SK-N-SH treated with all-trans-retinoic acid at 6 μM for 48 hours (cell line): ENCODE results near the gene TMEFF2.

Source experiments
- ATAC-seq: fragments of 200-7000 bp; cut with Tn5 transposase; 3 replicates; pipeline ENCODE4 v1.9.1; 2020; ENCODE audit warnings: mild to moderate bottlenecking, moderate library complexity
- ARNTL ChIP-seq: fragments of 450-650 bp; formaldehyde crosslinking; IDR thresholded peaks from 2 replicates; pipeline ENCODE4 v1.5.0; 2020; ENCODE audit warnings: low read depth, mild to moderate bottlenecking, moderate library complexity, borderline replicate concordance
- BACH2 ChIP-seq: fragments of 250-450 bp; sonication (Bioruptor Pico); IDR thresholded peaks from 2 replicates; pipeline ENCODE4 v1.9.0; 2021; ENCODE audit warnings: mild to moderate bottlenecking, borderline replicate concordance
- CREB5 ChIP-seq: fragments of 250-450 bp; sonication (Bioruptor Pico); IDR thresholded peaks from 2 replicates; pipeline ENCODE4 v1.5.1; 2020; ENCODE audit warnings: low read depth, mild to moderate bottlenecking, moderate library complexity
- ESRRG ChIP-seq: fragments of 250-450 bp; sonication (Bioruptor Pico); IDR thresholded peaks from 2 replicates; pipeline ENCODE4 v1.6.1; 2021; ENCODE audit warnings: mild to moderate bottlenecking
- GLIS3 ChIP-seq: fragments of 250-450 bp; sonication (Bioruptor Pico); IDR thresholded peaks from 2 replicates; pipeline ENCODE4 v1.5.0; 2020; ENCODE audit warnings: mild to moderate bottlenecking, moderate library complexity
- ISL1 ChIP-seq: fragments of 250-450 bp; sonication (Bioruptor Pico); IDR thresholded peaks from 2 replicates; pipeline ENCODE4 v2.1.2; 2022; ENCODE audit warnings: mild to moderate bottlenecking, moderate library complexity
- OSR1 ChIP-seq: fragments of 250-450 bp; sonication (Bioruptor Pico); IDR thresholded peaks from 2 replicates; pipeline ENCODE4 v1.8.0; 2022; ENCODE audit warnings: moderate library complexity, mild to moderate bottlenecking, inconsistent platforms
- PATZ1 ChIP-seq: fragments of 250-450 bp; sonication (Bioruptor Pico); IDR thresholded peaks from 2 replicates; pipeline ENCODE4 v1.8.0; 2020; ENCODE audit warnings: mild to moderate bottlenecking, moderate library complexity, borderline replicate concordance
- PPARA ChIP-seq: fragments of 250-450 bp; sonication (Bioruptor Pico); IDR thresholded peaks from 2 replicates; pipeline ENCODE4 v1.5.0; 2020; ENCODE audit warnings: mild to moderate bottlenecking, borderline replicate concordance
- RARB ChIP-seq: fragments of 250-450 bp; sonication (Bioruptor Pico); IDR thresholded peaks from 2 replicates; pipeline ENCODE4 v1.8.0; 2021; ENCODE audit warnings: mild to moderate bottlenecking, moderate library complexity
- SNAI2 ChIP-seq: fragments of 250-450 bp; sonication (Bioruptor Pico); IDR thresholded peaks from 2 replicates; pipeline ENCODE4 v1.5.0; 2020; ENCODE audit warnings: mild to moderate bottlenecking, moderate library complexity
- TOX ChIP-seq: fragments of 250-450 bp; sonication (Bioruptor Pico); IDR thresholded peaks from 2 replicates; pipeline ENCODE4 v1.8.0; 2021; ENCODE audit warnings: mild to moderate bottlenecking, moderate library complexity, borderline replicate concordance
- ZFP3 ChIP-seq: fragments of 250-450 bp; sonication (Bioruptor Pico); IDR thresholded peaks from 2 replicates; pipeline ENCODE4 v1.5.0; 2020; ENCODE audit warnings: mild to moderate bottlenecking, moderate library complexity
- ZFP30 ChIP-seq: fragments of 450-650 bp; formaldehyde crosslinking; IDR thresholded peaks from 2 replicates; pipeline ENCODE4 v1.5.0; 2022; ENCODE audit warnings: mild to moderate bottlenecking, moderate library complexity
- ZNF565 ChIP-seq: fragments of 450-650 bp; formaldehyde crosslinking; conservative IDR thresholded peaks from 2 replicates; pipeline ENCODE4 v1.5.0; 2020; ENCODE audit warnings: low read depth, mild to moderate bottlenecking, moderate library complexity
- ZNF70 ChIP-seq: fragments of 450-650 bp; formaldehyde crosslinking; IDR thresholded peaks from 2 replicates; pipeline ENCODE4 v1.5.0; 2020; ENCODE audit warnings: mild to moderate bottlenecking, moderate library complexity
- ZNF8 ChIP-seq: fragments of 450-650 bp; formaldehyde crosslinking; IDR thresholded peaks from 2 replicates; pipeline ENCODE4 v1.5.0; 2020; ENCODE audit warnings: mild to moderate bottlenecking, moderate library complexity
- TF ChIP-seq, protein P1 (sequence below): fragments of 250-450 bp; sonication (Bioruptor Pico); IDR thresholded peaks from 2 replicates; pipeline ENCODE4 v1.8.0; 2021; ENCODE audit warnings: low read depth, mild to moderate bottlenecking, moderate library complexity, borderline replicate concordance
- TF ChIP-seq, protein P2 (sequence below): fragments of 250-450 bp; sonication (Bioruptor Pico); IDR thresholded peaks from 2 replicates; pipeline ENCODE4 v1.5.1; 2021; ENCODE audit warnings: mild to moderate bottlenecking, moderate library complexity

The TMEFF2 gene

DNA sequence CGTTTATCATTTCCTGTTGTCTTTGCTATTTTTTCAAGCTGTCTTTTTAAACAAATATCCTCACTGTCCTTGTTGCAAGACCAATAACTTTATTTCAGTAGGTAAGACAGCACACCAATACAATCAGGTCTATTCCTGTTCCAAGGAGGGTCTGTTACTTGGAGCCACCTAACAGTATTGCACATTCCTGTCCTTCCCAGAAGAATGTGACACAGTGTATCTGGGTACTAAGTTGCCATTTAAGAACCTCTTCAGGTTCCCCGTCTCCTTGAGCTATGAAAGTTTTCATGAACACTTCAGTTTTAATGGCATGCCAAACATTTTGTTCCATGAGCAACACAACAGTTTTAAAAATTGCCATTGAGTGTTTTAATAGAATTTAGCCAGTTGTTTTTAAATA is 209.0 kb downstream of the TMEFF2 start:
- ATAC-seq: no peak
- TF ChIP-seq TOX (CRISPR knock-in tag) (no peak), PATZ1 (CRISPR knock-in tag) (no peak), ZFP3 (CRISPR knock-in tag) (no peak), ZNF70 (CRISPR knock-in tag) (no peak), CREB5 (CRISPR knock-in tag) (no peak), ISL1 (CRISPR knock-in tag) (no peak), ARNTL (CRISPR knock-in tag) (no peak), OSR1 (CRISPR knock-in tag) (no peak), PPARA (CRISPR knock-in tag) (no peak), RARB (no peak), ZNF565 (no peak)
- TF ChIP-seq, protein P1, sequence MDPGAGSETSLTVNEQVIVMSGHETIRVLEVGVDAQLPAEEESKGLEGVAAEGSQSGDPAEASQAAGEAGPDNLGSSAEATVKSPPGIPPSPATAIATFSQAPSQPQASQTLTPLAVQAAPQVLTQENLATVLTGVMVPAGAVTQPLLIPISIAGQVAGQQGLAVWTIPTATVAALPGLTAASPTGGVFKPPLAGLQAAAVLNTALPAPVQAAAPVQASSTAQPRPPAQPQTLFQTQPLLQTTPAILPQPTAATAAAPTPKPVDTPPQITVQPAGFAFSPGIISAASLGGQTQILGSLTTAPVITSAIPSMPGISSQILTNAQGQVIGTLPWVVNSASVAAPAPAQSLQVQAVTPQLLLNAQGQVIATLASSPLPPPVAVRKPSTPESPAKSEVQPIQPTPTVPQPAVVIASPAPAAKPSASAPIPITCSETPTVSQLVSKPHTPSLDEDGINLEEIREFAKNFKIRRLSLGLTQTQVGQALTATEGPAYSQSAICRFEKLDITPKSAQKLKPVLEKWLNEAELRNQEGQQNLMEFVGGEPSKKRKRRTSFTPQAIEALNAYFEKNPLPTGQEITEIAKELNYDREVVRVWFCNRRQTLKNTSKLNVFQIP: no peak

GRCh38 chr2:191983591-191983990 is 211.1 kb downstream of the TMEFF2 start:
- TF ChIP-seq BACH2 (CRISPR knock-in tag) (no peak), RARB (no peak), GLIS3 (CRISPR knock-in tag) (no peak), CREB5 (CRISPR knock-in tag) (no peak), ZNF70 (CRISPR knock-in tag) (no peak), ZNF8 (CRISPR knock-in tag) (no peak)
- ATAC-seq: no peak

DNA sequence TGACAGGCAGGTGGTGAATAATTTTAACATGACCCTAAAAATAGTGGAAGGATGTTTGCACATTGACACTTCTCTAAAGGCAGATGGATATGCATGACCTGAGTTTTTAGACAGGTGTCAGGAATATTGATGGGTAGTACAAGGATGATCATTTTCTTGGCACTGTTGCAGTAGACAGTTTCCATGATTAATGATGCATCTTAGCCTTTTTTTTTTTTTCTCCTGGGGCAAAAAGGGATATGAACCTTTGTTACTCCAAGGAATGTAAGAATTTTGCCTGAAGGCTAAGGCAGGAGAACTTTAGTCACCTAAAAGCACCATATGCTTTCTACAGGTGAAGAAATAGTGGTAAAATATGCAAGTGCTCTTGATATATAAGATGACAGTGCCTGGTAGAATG is 211.5 kb downstream of the TMEFF2 start:
- no peak for ATAC-seq
- TF ChIP-seq ZFP30 (CRISPR knock-in tag): no peak
- TF ChIP-seq, protein P1: no peak
- no peak for TF ChIP-seq SNAI2 (CRISPR knock-in tag)
- TF ChIP-seq ISL1 (CRISPR knock-in tag): no peak
- no peak for TF ChIP-seq ESRRG
- TF ChIP-seq TOX (CRISPR knock-in tag): no peak

- TF ChIP-seq CREB5 (CRISPR knock-in tag) (no peak), PPARA (CRISPR knock-in tag) (no peak), RARB (no peak), ESRRG (no peak), ZFP3 (CRISPR knock-in tag) (no peak)
- TF ChIP-seq, protein P2, sequence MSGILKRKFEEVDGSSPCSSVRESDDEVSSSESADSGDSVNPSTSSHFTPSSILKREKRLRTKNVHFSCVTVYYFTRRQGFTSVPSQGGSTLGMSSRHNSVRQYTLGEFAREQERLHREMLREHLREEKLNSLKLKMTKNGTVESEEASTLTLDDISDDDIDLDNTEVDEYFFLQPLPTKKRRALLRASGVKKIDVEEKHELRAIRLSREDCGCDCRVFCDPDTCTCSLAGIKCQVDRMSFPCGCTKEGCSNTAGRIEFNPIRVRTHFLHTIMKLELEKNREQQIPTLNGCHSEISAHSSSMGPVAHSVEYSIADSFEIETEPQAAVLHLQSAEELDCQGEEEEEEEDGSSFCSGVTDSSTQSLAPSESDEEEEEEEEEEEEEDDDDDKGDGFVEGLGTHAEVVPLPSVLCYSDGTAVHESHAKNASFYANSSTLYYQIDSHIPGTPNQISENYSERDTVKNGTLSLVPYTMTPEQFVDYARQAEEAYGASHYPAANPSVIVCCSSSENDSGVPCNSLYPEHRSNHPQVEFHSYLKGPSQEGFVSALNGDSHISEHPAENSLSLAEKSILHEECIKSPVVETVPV (CRISPR knock-in tag): no peak
- ATAC-seq: no peak
Measured at GRCh38 chr2:191981706-191982105, 213.0 kb downstream of the TMEFF2 start.
